Karpas-422 (cell line): ENCODE data around the gene LPCAT2. TPM values are rescaled to one million over a fixed set of nuclear protein-coding genes. Genes with fewer than 3 reads are reported as not detected.

Experiments used
- DNase-seq: peaks from one replicate; pipeline ENCODE4 v3.0.0-alpha.2; 2015
- H2AFZ ChIP-seq: fragments of 200-600 bp; sonication (generic); 2 replicates; pipeline ENCODE4 v1.6.1; 2014; ENCODE audit warnings: antibody characterized with exemption, low read length, mixed read lengths
- H3K27ac ChIP-seq: fragments of 200-600 bp; sonication (generic); 2 replicates; pipeline ENCODE4 v1.5.1; 2014; ENCODE audit warnings: mild to moderate bottlenecking, low read length, moderate library complexity
- H3K27me3 ChIP-seq: fragments of 200-600 bp; sonication (generic); 2 replicates; pipeline ENCODE4 v1.6.1; 2014; ENCODE audit warnings: low read length, mixed read lengths
- H3K36me3 ChIP-seq: fragments of 200-600 bp; sonication (generic); 2 replicates; pipeline ENCODE4 v1.6.1; 2014; ENCODE audit warnings: low read length, mixed read lengths; ENCODE audit not compliant: insufficient read depth
- H3K4me1 ChIP-seq: fragments of 200-600 bp; sonication (generic); 2 replicates; pipeline ENCODE4 v1.6.1; 2014; ENCODE audit warnings: mild to moderate bottlenecking, low read length, mixed read lengths
- H3K4me2 ChIP-seq: fragments of 200-600 bp; sonication (generic); 2 replicates; pipeline ENCODE4 v1.6.1; 2014; ENCODE audit warnings: low read length, low read depth, mild to moderate bottlenecking; ENCODE audit not compliant: poor library complexity, severe bottlenecking
- H3K4me3 ChIP-seq: fragments of 200-600 bp; sonication (generic); 2 replicates; pipeline ENCODE4 v1.5.1; 2014; ENCODE audit warnings: mild to moderate bottlenecking, antibody characterized with exemption, low read length, mixed read lengths
- H3K79me2 ChIP-seq: fragments of 200-600 bp; sonication (generic); 2 replicates; pipeline ENCODE4 v1.6.1; 2014; ENCODE audit warnings: mild to moderate bottlenecking, low read length, mixed read lengths
- H3K9ac ChIP-seq: fragments of 200-600 bp; sonication (generic); 2 replicates; pipeline ENCODE4 v1.6.0; 2014; ENCODE audit warnings: low read length
- H3K9me2 ChIP-seq: fragments of 200-600 bp; sonication (generic), shearing (Covaris generic); replicated peaks from 2 replicates; pipeline ENCODE4 v1.6.0; 2014; ENCODE audit warnings: mild to moderate bottlenecking, low read length, moderate library complexity; ENCODE audit not compliant: insufficient read depth
- H3K9me3 ChIP-seq: fragments of 300-700, 200-600 bp; sonication (generic); 2 replicates; pipeline ENCODE4 v1.6.1; 2014; ENCODE audit warnings: low read length, mixed read lengths
- H4K20me1 ChIP-seq: fragments of 200-600 bp; sonication (generic); 2 replicates; pipeline ENCODE4 v1.6.1; 2014; ENCODE audit warnings: mild to moderate bottlenecking, antibody characterized with exemption, low read length, low read depth; ENCODE audit not compliant: insufficient read depth
- total RNA-seq: library from RNA; depleted of rRNA; stranded (reverse); fragments of >200 nt; shearing (Covaris generic); gene quantifications from 2 replicates; pipeline ENCODE4 v1.2.3, GENCODE V29; 2014; ENCODE audit warnings: low replicate concordance

LPCAT2 gene
- total RNA-seq, 1 experiment from 2014 or later, result not detected

DNA sequence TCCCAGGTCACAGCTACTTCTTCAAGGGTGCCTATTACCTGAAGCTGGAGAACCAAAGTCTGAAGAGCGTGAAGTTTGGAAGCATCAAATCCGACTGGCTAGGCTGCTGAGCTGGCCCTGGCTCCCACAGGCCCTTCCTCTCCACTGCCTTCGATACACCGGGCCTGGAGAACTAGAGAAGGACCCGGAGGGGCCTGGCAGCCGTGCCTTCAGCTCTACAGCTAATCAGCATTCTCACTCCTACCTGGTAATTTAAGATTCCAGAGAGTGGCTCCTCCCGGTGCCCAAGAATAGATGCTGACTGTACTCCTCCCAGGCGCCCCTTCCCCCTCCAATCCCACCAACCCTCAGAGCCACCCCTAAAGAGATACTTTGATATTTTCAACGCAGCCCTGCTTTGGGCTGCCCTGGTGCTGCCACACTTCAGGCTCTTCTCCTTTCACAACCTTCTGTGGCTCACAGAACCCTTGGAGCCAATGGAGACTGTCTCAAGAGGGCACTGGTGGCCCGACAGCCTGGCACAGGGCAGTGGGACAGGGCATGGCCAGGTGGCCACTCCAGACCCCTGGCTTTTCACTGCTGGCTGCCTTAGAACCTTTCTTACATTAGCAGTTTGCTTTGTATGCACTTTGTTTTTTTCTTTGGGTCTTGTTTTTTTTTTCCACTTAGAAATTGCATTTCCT, 3.4 kb upstream of the LPCAT2 start:
- Histone ChIP-seq H3K79me2 (no peaks in the 10 kb centered on the region), H3K36me3 (no peaks in the 10 kb centered on the region), H3K27me3 (no peaks in the 10 kb centered on the region), H4K20me1 (no peaks in the 10 kb centered on the region), H3K27ac (no peak overlapping the region), H3K9me2 (no peaks in the 10 kb centered on the region), H2AFZ (no peak overlapping the region), H3K4me1 (no peaks in the 10 kb centered on the region), H3K9me3 (no peaks in the 10 kb centered on the region), H3K4me3 (no peak overlapping the region), H3K9ac (no peak overlapping the region), H3K4me2 (no peak overlapping the region)
- DNase-seq, result no peak

- no peak overlapping the region for H3K9ac ChIP-seq
- no peaks in the 10 kb centered on the region for H3K27me3 ChIP-seq
- H3K4me3 ChIP-seq, result no peak overlapping the region
- no peak for DNase-seq
- no peak overlapping the region for H2AFZ ChIP-seq
- no peak overlapping the region for H3K27ac ChIP-seq
- no peaks in the 10 kb centered on the region for H3K36me3 ChIP-seq
- no peaks in the 10 kb centered on the region for H3K9me2 ChIP-seq
- no peaks in the 10 kb centered on the region for H4K20me1 ChIP-seq
- H3K9me3 ChIP-seq, result no peaks in the 10 kb centered on the region
- H3K79me2 ChIP-seq, result no peaks in the 10 kb centered on the region
- H3K4me1 ChIP-seq, result no peaks in the 10 kb centered on the region
- H3K4me2 ChIP-seq, result no peak overlapping the region
Observed at GRCh38 chr16:55506083-55506482, 2.8 kb upstream of the LPCAT2 start.

GRCh38 chr16:55506708-55507107, 2.2 kb upstream of the LPCAT2 start:
- no peak overlapping the region for H3K9ac ChIP-seq
- H4K20me1 ChIP-seq, result no peaks in the 10 kb centered on the region
- H3K9me3 ChIP-seq, result no peaks in the 10 kb centered on the region
- no peak overlapping the region for H3K27ac ChIP-seq
- H3K4me2 ChIP-seq, result no peak overlapping the region
- H3K27me3 ChIP-seq, result no peaks in the 10 kb centered on the region
- H3K36me3 ChIP-seq, result no peaks in the 10 kb centered on the region
- H3K4me1 ChIP-seq, result no peaks in the 10 kb centered on the region
- no peak for DNase-seq
- no peak overlapping the region for H3K4me3 ChIP-seq
- no peak overlapping the region for H2AFZ ChIP-seq
- no peaks in the 10 kb centered on the region for H3K79me2 ChIP-seq
- no peaks in the 10 kb centered on the region for H3K9me2 ChIP-seq

DNA sequence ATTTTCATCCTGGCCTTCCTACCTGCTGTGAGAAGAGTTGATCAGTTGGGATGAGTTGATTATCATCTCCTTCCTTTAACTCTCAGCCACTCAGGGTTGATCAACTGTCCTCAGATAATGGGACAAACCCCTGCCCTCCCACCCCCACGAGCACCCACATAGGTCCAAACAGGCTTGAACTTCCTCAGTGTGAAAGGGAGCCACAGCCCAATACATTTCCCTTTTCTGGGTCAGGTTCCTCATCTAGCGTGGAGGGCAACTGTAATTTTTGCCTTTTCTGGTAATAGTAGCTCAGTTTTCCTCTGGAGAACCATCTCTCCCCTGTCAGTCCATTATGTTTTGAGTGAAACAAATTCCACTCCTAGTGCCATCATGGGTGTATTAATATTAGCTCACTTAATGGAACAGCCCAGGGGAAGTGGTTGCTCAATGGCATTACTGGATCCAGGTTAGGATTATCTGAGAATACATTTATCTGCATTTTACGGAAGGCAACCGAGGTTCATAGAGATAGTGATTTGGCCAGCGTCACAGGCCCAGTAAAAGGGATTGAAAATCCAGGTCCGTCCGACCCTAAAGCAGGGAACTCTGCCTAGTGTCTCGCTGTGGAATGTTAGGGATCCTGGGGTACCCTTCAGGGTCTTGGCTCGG, 476 bp upstream of the LPCAT2 start:
- Histone ChIP-seq H3K9ac (no peak overlapping the region), H3K9me2 (no peaks in the 10 kb centered on the region), H3K79me2 (no peaks in the 10 kb centered on the region), H3K9me3 (no peaks in the 10 kb centered on the region), H3K36me3 (no peaks in the 10 kb centered on the region), H3K27me3 (no peaks in the 10 kb centered on the region), H4K20me1 (no peaks in the 10 kb centered on the region), H3K4me2 (no peak overlapping the region), H3K27ac (no peak overlapping the region), H2AFZ (no peak overlapping the region), H3K4me3 (no peak overlapping the region), H3K4me1 (no peaks in the 10 kb centered on the region)
- DNase-seq, result no peak

DNA sequence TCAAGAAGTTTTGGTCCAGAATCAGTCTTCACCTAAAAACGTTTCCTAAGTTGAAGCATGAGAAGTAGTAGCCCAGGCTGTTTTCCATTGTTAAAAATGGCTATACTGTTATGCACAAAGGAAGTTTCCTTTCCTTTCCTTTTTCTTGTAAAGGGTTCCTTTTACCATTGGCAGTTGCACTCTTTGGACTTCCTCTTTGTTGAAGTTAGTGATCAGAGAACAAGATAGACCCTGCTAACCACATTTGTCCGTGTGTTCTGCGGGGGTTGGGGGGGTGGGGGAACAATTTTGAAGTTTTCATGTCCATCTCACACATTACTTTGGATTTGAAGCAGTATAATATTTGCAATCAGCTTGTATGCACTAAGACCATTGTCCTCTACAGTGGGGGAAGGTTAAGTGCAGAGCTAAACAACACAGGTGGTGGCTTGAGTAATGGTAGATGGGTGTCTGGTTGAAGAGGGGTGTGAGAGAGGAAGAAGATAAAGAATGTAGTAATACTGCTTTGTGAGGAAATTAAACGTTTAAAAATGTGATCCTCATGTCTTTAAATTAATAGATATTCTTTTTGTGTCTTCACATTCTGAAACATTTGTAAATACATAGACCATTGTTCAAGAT, 1.4 kb downstream of the LPCAT2 start:
- Histone ChIP-seq H2AFZ (no peak overlapping the region), H3K4me2 (no peak overlapping the region)

GRCh38 chr16:55512941-55513340, 4.1 kb downstream of the LPCAT2 start:
- no peaks in the 10 kb centered on the region for H4K20me1 ChIP-seq
- no peaks in the 10 kb centered on the region for H3K79me2 ChIP-seq
- no peaks in the 10 kb centered on the region for H3K4me1 ChIP-seq
- no peaks in the 10 kb centered on the region for H3K9me2 ChIP-seq
- no peak overlapping the region for H3K4me3 ChIP-seq
- no peak overlapping the region for H3K27ac ChIP-seq
- no peak overlapping the region for H3K9ac ChIP-seq
- no peaks in the 10 kb centered on the region for H3K9me3 ChIP-seq
- no peaks in the 10 kb centered on the region for H3K27me3 ChIP-seq
- DNase-seq, result no peak
- no peak overlapping the region for H3K4me2 ChIP-seq
- no peak overlapping the region for H2AFZ ChIP-seq
- H3K36me3 ChIP-seq, result no peaks in the 10 kb centered on the region

More for the DNA sequence above, 1.4 kb downstream of the LPCAT2 start:
- Histone ChIP-seq H3K79me2 (no peaks in the 10 kb centered on the region), H3K27me3 (no peaks in the 10 kb centered on the region), H3K9me2 (no peaks in the 10 kb centered on the region), H3K4me1 (no peaks in the 10 kb centered on the region), H3K9ac (no peak overlapping the region), H3K4me3 (no peak overlapping the region), H3K27ac (no peak overlapping the region), H3K36me3 (no peaks in the 10 kb centered on the region), H4K20me1 (no peaks in the 10 kb centered on the region), H3K9me3 (no peaks in the 10 kb centered on the region)
- DNase-seq, result no peak

DNA sequence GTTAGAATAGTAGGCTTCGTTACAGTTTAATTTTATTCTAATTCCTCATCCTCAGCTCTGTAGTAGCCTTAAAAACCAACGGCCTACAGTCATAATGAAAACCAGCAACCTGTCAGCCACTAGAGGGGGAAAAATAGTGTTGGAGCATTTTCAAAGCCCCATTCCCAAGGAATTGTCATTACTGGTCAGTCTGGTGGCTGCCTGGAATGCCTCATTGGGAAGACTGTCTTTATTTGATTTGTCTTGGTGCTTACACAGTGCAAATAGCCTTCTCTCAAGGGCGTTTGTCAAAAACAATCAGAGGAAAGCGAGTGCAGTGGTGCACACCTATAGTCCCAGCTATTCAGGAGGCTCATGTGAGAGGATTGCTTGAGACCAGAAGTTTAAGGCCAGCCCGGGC, 4.7 kb downstream of the LPCAT2 start:
- Histone ChIP-seq H3K79me2 (no peaks in the 10 kb centered on the region), H2AFZ (no peak overlapping the region), H3K4me3 (no peak overlapping the region), H3K27me3 (no peaks in the 10 kb centered on the region), H3K9me3 (no peaks in the 10 kb centered on the region), H3K4me2 (no peak overlapping the region), H3K9me2 (no peaks in the 10 kb centered on the region), H3K4me1 (no peaks in the 10 kb centered on the region), H4K20me1 (no peaks in the 10 kb centered on the region), H3K27ac (no peak overlapping the region), H3K36me3 (no peaks in the 10 kb centered on the region), H3K9ac (no peak overlapping the region)
- DNase-seq, result no peak

DNA sequence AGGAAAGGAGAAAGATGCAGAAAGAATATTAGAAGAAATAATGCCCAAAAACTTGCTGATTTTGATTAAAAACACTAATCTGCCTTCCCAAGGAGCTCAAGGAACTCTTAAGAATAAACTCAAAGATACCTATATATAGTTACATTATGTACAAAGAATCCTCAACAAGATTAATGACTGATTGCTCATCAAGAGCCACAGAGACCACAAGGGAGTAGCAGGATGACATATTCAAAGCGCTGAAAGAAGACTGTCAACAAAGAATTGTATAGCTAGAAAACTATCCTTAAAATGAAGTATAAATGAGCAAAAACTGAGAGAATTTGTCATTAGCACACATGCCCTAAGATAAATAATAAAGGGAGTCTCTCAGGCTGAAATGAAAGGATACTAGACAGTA, 6.2 kb downstream of the LPCAT2 start:
- Histone ChIP-seq H2AFZ (no peak overlapping the region), H3K79me2 (no peaks in the 10 kb centered on the region), H4K20me1 (no peaks in the 10 kb centered on the region), H3K9ac (no peak overlapping the region), H3K9me3 (no peaks in the 10 kb centered on the region), H3K27me3 (no peaks in the 10 kb centered on the region), H3K36me3 (no peaks in the 10 kb centered on the region), H3K27ac (no peak overlapping the region), H3K4me3 (no peak overlapping the region), H3K4me1 (no peaks in the 10 kb centered on the region), H3K4me2 (no peak overlapping the region), H3K9me2 (no peaks in the 10 kb centered on the region)
- DNase-seq, result no peak
